Right cardiac atrium (tissue), 5 donors: ENCODE measurements around the gene TMEM178A. TPM values are rescaled to one million over a fixed set of nuclear protein-coding genes. Genes with fewer than 3 reads are reported as not detected.

Experiments
- ATAC-seq, 2 donors: fragments of 200-7000 bp; cut with Tn5 transposase; one replicate each; pipeline versions ENCODE4 v1.8.0 to v1.9.1; 2020; ENCODE audit warnings: moderate library complexity in 2 of 2, mild to moderate bottlenecking in 1 of 2
- DNase-seq, 3 donors: peaks; one replicate each; pipeline ENCODE4 v3.0.0-alpha.2; 2020
- H3K27ac ChIP-seq: one replicate; pipeline ENCODE4 v1.5.1; 2013; ENCODE audit warnings: mild to moderate bottlenecking, low read length, control low read depth, moderate library complexity
- H3K27me3 ChIP-seq: one replicate; pipeline ENCODE4 v1.6.1; 2013; ENCODE audit not compliant: control insufficient read depth, insufficient read depth
- H3K4me1 ChIP-seq: one replicate; pipeline ENCODE4 v1.6.1; 2013; ENCODE audit warnings: low read length; ENCODE audit not compliant: control insufficient read depth, insufficient read depth
- H3K4me3 ChIP-seq: one replicate; pipeline ENCODE4 v1.5.1; 2013; ENCODE audit warnings: low read length, control low read depth
- H3K9me3 ChIP-seq: one replicate; pipeline ENCODE4 v1.6.1; 2013; ENCODE audit warnings: low read length; ENCODE audit not compliant: control insufficient read depth
- WGBS: extraction: QIAGEN DNeasy Blood & Tissue Kit; methylation state at CpG from one replicate; pipeline ENCODE4 v1.1.7; 2013; 5-methylcytosine and 5-hydroxymethylcytosine counted together
- intact Hi-C, 4 donors: fragments of 100-400 bp; cut with DNase I; formaldehyde crosslinking; loops; one replicate each; pipeline versions ENCODE4 v1.11.0 to v1.14.0; 2022 to 2023
- polyA plus RNA-seq: library from polyadenylated mRNA; stranded (reverse); fragments of 200-250 nt; gene quantifications from one replicate; pipeline ENCODE4 v1.2.3, GENCODE V29; 2013
- total RNA-seq, 4 donors: library from RNA; stranded (reverse); fragmentation: NEBNext Ultra II Directional; extraction: Animal tissue kit (Norgen Biotek cat#: 25700); gene quantifications; one replicate each; pipeline ENCODE4 v1.2.1, GENCODE V29; 2021
- donor health status: healthy with polysubstance abuse.
- donor health status: DM: no; HTN: yes; CAD: no.
- donor health status: DM: no; HTN: no; CAD: no.
- donor health status: DM: no; HTN: yes; CAD: no; lungs with severe emphysema.
- donor health status: DM: yes; HTN: yes; CAD: no.

The TMEM178A gene
- total and polyA plus RNA-seq, 5 donors = 2.1 to 6.0 (median 4.5) TPM

- 66% methylated on average over 4 of the region's 4 CpGs for WGBS
- ATAC-seq (peak; percentile 31 to 40), DNase-seq (no peak)
- Histone ChIP-seq H3K27me3 (no peaks in the 10 kb centered on the region), H3K9me3 (no peaks in the 10 kb centered on the region), H3K27ac (peak overlapping the region; percentile 14), H3K4me1 (peaks cover 7% of the 10 kb centered on the region), H3K4me3 (no peak overlapping the region)
- intact Hi-C loops = loop anchor here in 3 of 4 donors (5.0 to 10.0 kb wide), 6 partner anchors 99 to 311 kb away; no protein-coding TSS in a partner anchor
Observed at GRCh38 chr2:39696101-39696553, 30.4 kb downstream of the TMEM178A start.

- Histone ChIP-seq H3K27ac (no peak overlapping the region), H3K4me1 (peaks cover 7% of the 10 kb centered on the region), H3K27me3 (no peaks in the 10 kb centered on the region), H3K9me3 (no peaks in the 10 kb centered on the region), H3K4me3 (no peak overlapping the region)
- ATAC-seq (peak; percentile 67 to 71), DNase-seq (no peak)
- WGBS = 21% methylated on average over 1 of the region's 1 CpG
- intact Hi-C loops = loop anchor here in 3 of 4 donors (5.0 to 10.0 kb wide), 6 partner anchors 100 to 312 kb away; no protein-coding TSS in a partner anchor
Observed at GRCh38 chr2:39696838-39697237, 31.1 kb downstream of the TMEM178A start.

GRCh38 chr2:39697454-39697853 lies 31.7 kb downstream of the TMEM178A start:
- WGBS = 30% methylated on average over 2 of the region's 2 CpGs
- intact Hi-C loops = loop anchor here in 3 of 4 donors (5.0 to 10.0 kb wide), 6 partner anchors 100 to 313 kb away; no protein-coding TSS in a partner anchor
- Histone ChIP-seq H3K9me3 (no peaks in the 10 kb centered on the region), H3K27ac (peak overlapping the region; percentile 88), H3K27me3 (no peaks in the 10 kb centered on the region), H3K4me1 (peaks cover 7% of the 10 kb centered on the region), H3K4me3 (no peak overlapping the region)
- ATAC-seq (peak; percentile 60 to 81), DNase-seq (peak; percentile 22 to 67 (median 55))

GRCh38 chr2:39701137-39701536 lies 35.4 kb downstream of the TMEM178A start:
- H3K27me3 ChIP-seq = no peaks in the 10 kb centered on the region
- WGBS = 95% methylated on average over 1 of the region's 1 CpG
- no peaks in the 10 kb centered on the region for H3K9me3 ChIP-seq
- no peak for ATAC-seq
- intact Hi-C loops = no loop called here
- peaks cover 7% of the 10 kb centered on the region for H3K4me1 ChIP-seq
- no peak overlapping the region for H3K4me3 ChIP-seq
- H3K27ac ChIP-seq = no peak overlapping the region
- no peak for DNase-seq

- Histone ChIP-seq H3K27me3 (no peaks in the 10 kb centered on the region), H3K4me1 (no peaks in the 10 kb centered on the region), H3K27ac (no peak overlapping the region), H3K4me3 (no peak overlapping the region), H3K9me3 (no peaks in the 10 kb centered on the region)
- no peak for DNase-seq
- intact Hi-C loops = no loop called here
- 68% methylated on average over 3 of the region's 3 CpGs for WGBS
- ATAC-seq = no peak
Observed at GRCh38 chr2:39703181-39703872, 37.6 kb downstream of the TMEM178A start.

GRCh38 chr2:39704540-39704939 lies 38.8 kb downstream of the TMEM178A start:
- ATAC-seq (no peak), DNase-seq (no peak)
- no peak overlapping the region for H3K4me3 ChIP-seq
- no peak overlapping the region for H3K27ac ChIP-seq
- H3K4me1 ChIP-seq = no peaks in the 10 kb centered on the region
- no peaks in the 10 kb centered on the region for H3K27me3 ChIP-seq
- intact Hi-C loops = no loop called here
- no peaks in the 10 kb centered on the region for H3K9me3 ChIP-seq
- WGBS = 96% methylated on average over 3 of the region's 3 CpGs

GRCh38 chr2:39705638-39706037 lies 39.9 kb downstream of the TMEM178A start:
- 87% methylated on average over 4 of the region's 4 CpGs for WGBS
- H3K4me3 ChIP-seq = no peak overlapping the region
- ATAC-seq (no peak), DNase-seq (no peak)
- H3K9me3 ChIP-seq = no peaks in the 10 kb centered on the region
- no peaks in the 10 kb centered on the region for H3K27me3 ChIP-seq
- no peak overlapping the region for H3K27ac ChIP-seq
- intact Hi-C loops = no loop called here
- peaks cover 2% of the 10 kb centered on the region for H3K4me1 ChIP-seq

- H3K27me3 ChIP-seq = no peaks in the 10 kb centered on the region
- peaks cover 2% of the 10 kb centered on the region for H3K4me1 ChIP-seq
- no peaks in the 10 kb centered on the region for H3K9me3 ChIP-seq
- 82% methylated on average over 1 of the region's 1 CpG for WGBS
- DNase-seq = no peak
- no peak overlapping the region for H3K27ac ChIP-seq
- intact Hi-C loops = no loop called here
- ATAC-seq = no peak
- H3K4me3 ChIP-seq = no peak overlapping the region
Observed at GRCh38 chr2:39706312-39706711, 40.6 kb downstream of the TMEM178A start.

GRCh38 chr2:39706945-39707344 lies 41.2 kb downstream of the TMEM178A start:
- no peak overlapping the region for H3K27ac ChIP-seq
- no peak for DNase-seq
- H3K4me1 ChIP-seq = peaks cover 2% of the 10 kb centered on the region
- WGBS = 95% methylated on average over 8 of the region's 8 CpGs
- no peaks in the 10 kb centered on the region for H3K9me3 ChIP-seq
- H3K4me3 ChIP-seq = no peak overlapping the region
- intact Hi-C loops = no loop called here
- no peak for ATAC-seq
- H3K27me3 ChIP-seq = no peaks in the 10 kb centered on the region

- no peak for ATAC-seq
- Histone ChIP-seq H3K27ac (no peak overlapping the region), H3K9me3 (no peaks in the 10 kb centered on the region), H3K4me1 (peaks cover 2% of the 10 kb centered on the region), H3K27me3 (no peaks in the 10 kb centered on the region), H3K4me3 (no peak overlapping the region)
- 96% methylated on average over 9 of the region's 9 CpGs for WGBS
- intact Hi-C loops = no loop called here
- DNase-seq = no peak
Observed at GRCh38 chr2:39708003-39708402, 42.3 kb downstream of the TMEM178A start.

- no peak overlapping the region for H3K4me3 ChIP-seq
- ATAC-seq (no peak), DNase-seq (no peak)
- no peaks in the 10 kb centered on the region for H3K9me3 ChIP-seq
- intact Hi-C loops = no loop called here
- peaks cover 2% of the 10 kb centered on the region for H3K4me1 ChIP-seq
- no peaks in the 10 kb centered on the region for H3K27me3 ChIP-seq
- H3K27ac ChIP-seq = no peak overlapping the region
- 66% methylated on average over 3 of the region's 3 CpGs for WGBS
Observed at GRCh38 chr2:39710807-39711206, 45.1 kb downstream of the TMEM178A start.
